Mucosa of gallbladder (tissue), 1 donor: ENCODE results near the gene CROCC2. TPM values are rescaled to one million over a fixed set of nuclear protein-coding genes. Genes with fewer than 3 reads are reported as not detected.

Experiments used
- DNase-seq: peaks from one replicate; pipeline ENCODE4 v3.0.0-alpha.2; 2020; ENCODE audit warnings: low spot score
- total RNA-seq: library from RNA; stranded (reverse); gene quantifications from one replicate; pipeline ENCODE4 v1.2.1, GENCODE V29; 2021
- donor health status: DM: no; HTN: no; CAD: no.

The CROCC2 gene
- total RNA-seq, 1 donor from 2014 or later, result 0.09 TPM

DNA sequence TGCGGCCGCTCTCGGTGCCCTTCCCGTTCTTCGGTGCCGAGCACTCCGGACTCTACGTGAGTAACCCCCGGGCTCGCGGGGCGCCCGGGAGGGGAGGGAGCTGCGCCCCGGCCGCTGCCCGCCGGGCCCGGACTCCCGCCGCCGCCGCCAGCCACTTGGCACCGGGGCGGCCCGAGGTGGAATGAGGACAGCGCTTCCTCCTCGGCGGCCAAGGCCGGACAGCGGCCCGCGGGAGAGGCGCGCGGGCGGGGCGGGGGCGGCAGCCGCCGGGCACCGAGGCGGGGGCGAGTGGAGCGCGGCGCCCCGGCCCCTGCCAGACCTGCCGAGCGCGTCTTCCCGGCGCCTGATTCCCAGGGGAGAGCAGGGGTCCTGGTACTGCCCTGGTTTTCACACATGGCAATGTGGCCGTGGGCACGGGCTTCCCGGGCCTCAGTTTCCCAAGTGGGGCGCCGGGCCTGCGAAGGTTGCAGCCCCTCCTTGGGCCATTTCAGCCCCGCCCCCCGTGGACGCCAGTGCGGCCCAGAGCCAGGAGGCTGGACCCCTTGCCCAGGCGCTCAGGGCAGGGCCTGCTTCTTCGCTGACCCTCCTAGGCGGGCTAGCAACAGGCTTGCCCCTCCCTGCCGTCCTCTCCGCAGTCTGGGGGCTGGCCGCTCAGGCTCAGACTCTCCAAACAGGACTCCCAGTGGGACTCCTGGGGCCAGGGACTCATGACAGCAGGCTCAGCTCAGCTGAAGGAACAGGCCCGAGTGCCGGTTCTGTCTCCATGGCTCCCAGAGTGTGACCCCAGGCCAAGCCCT is 93.1 kb downstream of the CROCC2 start:
- peak; percentile 12 for DNase-seq

GRCh38 chr2:240999873-241000541 is 93.9 kb downstream of the CROCC2 start:
- DNase-seq, result peak; percentile 7

DNA sequence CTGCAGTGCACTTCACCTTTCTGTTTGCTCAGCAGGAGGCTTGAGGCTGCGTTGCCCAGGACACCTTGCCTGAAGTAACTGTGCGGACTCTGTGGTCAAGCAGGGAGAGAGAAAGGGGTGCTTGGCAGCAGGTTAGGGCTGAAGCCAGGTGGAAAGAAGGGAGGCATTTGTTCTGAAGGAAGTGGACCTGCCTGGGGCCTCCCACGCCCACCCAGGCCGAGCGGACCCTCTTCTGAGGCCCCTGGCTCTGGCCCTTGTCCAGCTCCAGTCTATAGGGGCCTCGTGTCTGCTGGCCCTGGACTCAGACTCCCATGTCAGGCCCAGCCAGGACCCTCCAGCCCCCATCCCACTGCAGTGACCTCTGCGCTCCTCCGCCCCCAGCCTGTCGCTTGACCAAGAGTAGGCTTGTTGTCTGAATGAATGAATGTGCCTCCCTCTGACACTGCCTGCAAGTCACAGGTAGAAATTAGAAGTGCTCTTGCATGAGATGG is 94.7 kb downstream of the CROCC2 start:
- peak; percentile 6 for DNase-seq

DNA sequence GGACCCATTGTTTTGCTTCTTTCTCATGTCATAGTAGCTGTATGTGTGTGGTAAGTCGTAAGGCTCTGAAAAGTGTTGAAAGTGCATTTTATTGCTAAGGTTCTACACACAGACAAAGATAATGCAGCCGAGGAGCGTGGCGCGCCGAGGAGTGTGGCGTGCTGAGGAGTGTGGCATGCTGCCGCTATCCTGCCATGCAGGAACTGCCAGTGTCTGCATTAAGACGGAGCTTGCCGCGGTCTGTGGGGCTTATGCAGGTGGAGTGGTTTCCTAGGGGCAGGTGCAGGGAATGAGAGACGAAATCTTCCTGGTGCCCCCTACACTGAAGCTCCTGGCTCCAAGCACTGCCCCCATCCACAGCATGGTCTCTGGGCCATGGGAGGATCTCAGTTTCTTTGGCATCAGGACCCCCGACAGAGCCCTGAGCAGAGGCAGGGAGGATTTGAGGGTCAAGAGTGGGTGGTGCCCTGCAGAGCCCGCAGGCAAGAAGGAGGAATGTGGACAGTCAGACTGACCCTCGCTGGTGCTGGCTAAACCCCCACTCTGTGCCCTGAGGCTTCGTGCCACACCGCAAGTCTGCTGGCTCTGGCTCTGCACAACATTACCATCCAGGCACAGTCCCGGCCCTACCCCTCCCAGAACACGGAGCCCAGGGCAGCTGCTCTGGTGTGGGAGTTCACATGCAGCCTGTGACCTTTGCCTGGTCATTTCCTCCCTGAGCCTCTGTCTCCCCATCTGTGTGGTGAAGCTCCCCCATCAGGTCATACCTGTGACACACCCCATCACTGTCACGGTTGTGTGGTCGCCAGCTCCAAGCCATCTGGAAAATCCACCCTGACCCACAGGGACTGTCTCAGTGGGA is 95.5 kb downstream of the CROCC2 start:
- no peak for DNase-seq

DNA sequence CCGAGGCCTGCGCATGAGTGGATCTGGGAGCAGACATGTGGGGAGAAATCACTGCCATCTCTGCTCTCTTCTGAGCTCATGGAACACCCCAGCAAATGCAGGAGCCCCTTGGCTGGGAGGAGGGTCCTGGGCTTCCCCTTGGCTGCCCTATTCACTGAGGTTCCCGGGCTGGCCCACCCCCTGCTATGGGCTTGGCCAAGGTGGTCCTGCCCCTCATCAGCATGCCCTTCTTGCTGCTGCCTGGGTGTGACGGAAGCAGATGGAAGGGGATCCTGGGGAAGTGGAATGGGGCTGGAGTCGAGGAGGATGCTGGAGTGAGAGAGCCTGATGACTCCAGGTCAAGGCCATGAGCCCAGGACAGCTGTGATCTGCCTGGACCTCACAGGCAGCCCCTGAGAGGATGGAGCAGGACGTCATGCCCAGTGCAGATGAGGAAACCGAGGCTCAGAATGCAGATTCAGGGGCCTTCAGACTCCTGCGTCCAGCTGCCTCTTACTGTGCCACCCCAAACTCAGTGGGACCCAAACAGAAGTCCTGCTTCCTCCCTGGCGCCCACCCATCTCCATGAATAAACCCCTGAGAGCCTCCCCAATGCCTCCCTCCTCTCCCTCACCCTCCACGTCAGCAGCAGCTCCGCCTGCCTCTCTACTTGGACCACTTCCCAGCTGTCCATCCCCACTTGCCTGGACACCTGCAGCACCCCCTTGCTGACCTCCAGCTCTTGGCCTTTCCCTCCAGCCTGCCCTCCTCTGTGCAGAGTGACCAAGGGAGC is 96.3 kb downstream of the CROCC2 start:
- peak; percentile 6 for DNase-seq

DNA sequence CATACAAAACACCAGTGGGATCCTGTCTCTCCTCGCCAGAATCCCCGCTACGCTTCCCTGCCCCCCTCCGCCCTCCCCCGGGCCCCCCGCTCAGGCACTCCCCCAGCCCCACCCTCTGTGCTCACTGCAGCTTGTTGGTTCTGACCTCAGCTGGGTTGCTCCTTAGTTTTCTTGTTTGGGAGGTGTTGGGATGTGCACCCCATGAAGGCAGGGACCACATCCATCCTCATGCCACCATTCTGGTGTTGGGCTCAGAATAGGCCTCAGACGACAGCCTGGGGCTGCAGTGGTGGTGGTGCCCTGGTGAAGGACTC is 96.9 kb downstream of the CROCC2 start:
- DNase-seq, result no peak

DNA sequence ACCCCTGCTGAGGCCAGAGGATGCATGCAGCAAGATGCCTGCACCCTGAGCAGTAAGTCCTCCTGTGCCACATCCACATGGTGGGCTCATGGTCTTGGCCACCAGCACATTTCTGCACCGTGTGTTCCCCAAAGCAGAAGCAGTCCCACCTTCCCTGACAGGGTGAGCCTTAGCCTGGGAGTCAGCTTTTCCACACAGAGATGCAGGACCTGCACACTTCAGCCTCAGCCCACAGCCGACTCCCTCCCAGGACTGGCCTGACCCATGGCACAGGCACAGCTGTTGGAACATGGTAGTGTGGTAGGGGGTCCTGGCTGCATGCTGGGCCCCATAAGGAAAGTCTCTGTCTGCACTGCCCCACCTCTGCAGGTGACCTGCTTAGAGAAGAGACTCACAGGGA is 97.2 kb downstream of the CROCC2 start:
- DNase-seq, result no peak

DNA sequence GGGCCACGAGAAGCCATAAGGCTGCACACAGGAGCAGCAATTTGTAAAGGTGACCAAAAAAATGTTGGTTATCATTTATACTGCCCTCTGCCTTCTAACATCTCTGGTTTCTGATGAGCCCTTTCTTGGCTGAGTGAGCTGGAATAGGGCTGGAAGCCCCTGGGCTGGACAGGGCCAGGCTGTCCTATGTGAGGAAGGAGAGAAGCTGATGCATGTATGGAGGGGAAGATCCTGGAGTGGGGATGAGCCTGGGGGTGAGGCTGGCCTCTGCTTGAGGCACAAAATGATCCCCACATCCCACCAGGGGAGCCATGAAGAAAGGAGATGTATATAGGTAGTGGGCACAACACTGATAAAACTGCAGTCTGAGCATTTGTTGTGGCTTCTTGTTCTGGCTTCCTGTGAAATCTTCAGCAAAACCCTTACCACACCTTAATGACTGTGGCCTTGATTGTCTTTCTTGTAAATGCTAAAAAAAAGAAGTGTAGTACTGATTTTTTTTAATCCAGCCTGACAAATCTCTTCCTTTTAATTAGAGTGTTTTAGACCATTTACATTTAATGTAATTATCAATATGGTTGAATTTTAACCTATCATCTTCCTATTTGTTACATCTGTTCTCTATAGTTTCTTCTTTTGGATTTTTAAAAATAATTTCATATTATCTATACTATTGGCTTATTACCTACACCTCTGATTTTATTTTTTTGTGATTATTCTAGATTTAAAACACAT is 97.9 kb downstream of the CROCC2 start:
- no peak for DNase-seq

DNA sequence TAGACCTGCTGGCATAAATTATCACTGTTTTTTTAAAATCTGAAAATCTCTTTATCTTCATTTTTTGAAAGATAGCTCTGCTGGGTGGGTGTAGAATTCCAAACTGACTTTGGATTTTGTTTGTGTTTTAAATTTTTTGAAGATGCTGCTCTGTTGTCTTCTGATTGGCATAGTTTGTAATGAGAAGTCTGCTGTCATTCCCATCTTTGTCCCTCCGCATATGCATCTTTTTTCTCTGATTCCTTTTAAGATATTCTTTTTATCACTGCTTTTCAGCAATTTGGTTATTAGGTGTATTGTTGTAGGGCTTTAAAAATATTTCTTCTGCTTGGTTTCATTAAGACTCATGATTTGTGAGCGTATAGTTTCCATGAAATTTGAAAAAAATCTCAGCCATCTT is 99.4 kb downstream of the CROCC2 start:
- no peak for DNase-seq

DNA sequence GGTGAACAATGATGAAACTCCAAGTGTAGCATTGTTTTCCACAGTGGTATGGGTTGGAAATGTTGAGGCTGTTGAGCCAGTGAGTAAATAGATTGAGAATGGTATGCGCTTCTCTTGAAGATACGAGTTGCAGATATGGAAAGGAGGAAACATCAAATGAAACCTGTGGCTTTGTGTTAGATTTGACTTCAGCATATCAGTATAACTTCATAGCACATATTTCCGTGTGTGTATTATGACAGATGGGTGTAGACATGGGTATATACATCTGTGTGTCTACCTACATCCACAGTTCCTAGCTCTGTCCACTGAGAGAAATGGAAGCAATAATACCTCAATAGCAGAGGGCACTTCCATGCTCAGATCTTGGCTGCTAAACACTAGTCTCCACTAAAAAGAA is 100.3 kb downstream of the CROCC2 start:
- no peak for DNase-seq

GRCh38 chr2:241007111-241007510 is 101.0 kb downstream of the CROCC2 start:
- DNase-seq, result no peak

- DNase-seq, result peak; percentile 9
These were observed 102.0 kb downstream of the CROCC2 start for GRCh38 chr2:241007880-241008710.

- DNase-seq, result peak; percentile 7
These were observed 102.6 kb downstream of the CROCC2 start for GRCh38 chr2:241008711-241009121.

DNA sequence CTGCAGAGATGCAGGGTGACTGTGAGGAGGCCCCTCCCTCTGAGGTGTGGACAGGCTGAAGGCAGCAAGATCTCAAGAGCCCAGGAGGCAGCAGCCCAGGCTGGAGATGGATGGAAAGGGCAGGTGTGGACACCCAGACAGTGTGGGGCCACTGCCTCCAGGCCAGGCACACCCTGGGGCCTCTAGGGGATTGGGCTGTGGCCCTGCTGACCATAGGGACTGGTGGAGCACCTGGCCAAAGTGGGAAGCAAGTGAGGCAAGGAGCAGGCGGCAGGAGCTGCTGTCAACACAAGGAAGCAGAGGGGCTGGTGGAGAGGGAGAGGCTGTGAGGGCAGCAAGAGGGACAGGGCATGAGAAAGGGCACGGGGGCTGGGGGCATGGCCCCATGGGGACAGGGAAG is 103.1 kb downstream of the CROCC2 start:
- peak; percentile 8 for DNase-seq

- peak; percentile 46 for DNase-seq
These were observed 103.7 kb downstream of the CROCC2 start for GRCh38 chr2:241009601-241010530.

DNA sequence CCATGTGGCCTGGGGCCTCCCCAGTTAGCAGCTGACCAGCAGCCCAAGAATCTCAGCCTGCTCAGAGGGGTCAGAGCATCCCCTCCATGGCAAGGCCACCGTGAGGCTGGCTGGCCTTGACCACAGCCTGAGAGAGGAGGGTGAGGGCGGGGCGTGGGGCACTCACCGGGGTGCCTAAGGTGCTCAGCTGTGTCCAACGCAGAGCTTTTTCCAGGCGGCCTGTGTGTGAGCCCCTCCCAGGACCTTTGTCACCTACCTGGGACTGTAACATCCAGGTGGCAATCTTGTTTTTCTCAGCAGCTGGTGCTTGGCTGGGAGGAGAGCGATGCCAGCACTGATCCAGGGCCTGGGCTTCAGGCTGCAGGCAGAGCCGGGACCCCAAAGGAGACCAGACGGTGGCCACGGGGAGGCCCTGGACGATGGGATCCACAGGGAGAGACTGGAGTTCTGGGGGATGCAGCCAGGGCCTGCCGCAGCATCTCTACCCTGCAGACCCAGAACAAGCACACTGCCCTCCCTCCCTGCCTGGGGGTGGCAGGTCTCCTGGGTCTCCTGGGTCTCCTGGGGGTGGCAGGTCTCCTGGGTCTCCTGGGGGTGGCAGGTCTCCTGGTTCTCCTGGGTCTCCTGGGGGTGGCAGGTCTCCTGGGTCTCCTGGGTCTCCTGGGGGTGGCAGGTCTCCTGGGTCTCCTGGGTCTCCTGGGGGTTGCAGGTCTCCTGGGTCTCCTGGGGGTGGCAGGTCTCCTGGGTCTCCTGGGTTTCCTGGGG is 104.6 kb downstream of the CROCC2 start:
- DNase-seq, result peak; percentile 9

DNA sequence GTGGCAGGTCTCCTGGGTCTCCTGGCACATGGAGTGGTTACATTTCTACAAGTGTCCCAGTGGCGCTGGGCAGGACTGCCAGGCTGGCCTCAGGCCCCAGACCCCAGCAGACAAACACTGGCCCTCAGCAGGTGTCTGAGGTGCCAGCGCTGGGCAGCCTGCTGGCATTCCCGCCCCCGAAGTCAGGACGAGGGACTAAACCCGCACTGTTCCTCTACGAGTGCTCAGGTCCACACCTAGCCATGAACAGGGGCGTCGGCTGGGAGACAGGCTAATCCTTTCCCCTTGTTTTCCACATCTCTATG is 105.1 kb downstream of the CROCC2 start:
- DNase-seq, result peak; percentile 8
